Adrenal gland (tissue), 12 donors: ENCODE data around the gene TMEM242. TPM values are rescaled to one million over a fixed set of nuclear protein-coding genes. Genes with fewer than 3 reads are reported as not detected.

Source experiments
- DNase-seq, 7 donors: peaks; one replicate each; pipeline ENCODE4 v3.0.0-alpha.2; 2019 to 2020
- H3K27ac ChIP-seq, 5 donors: fragments of 200-600 bp; sonication (generic) in 4 of 5; 1 replicate in 3 of 5; 2 replicates in 2 of 5; pipeline versions ENCODE4 v1.5.1 to v1.8.0; 2016 to 2020; ENCODE audit warnings: mild to moderate bottlenecking in 1 of 5
- H3K27me3 ChIP-seq: fragments of 200-600 bp; 2 replicates; pipeline ENCODE4 v1.8.0; 2021
- H3K36me3 ChIP-seq, 2 donors: fragments of 200-600 bp; replicated peaks in 1 of 2; 1 replicate in 1 of 2; 2 replicates in 1 of 2; pipeline versions ENCODE4 v1.5.1 to v1.8.0; 2018 to 2022
- H3K4me1 ChIP-seq, 2 donors: fragments of 200-600 bp; replicated peaks in 1 of 2; 1 replicate in 1 of 2; 2 replicates in 1 of 2; pipeline versions ENCODE4 v1.5.1 to v1.8.0; 2018 to 2021
- H3K4me3 ChIP-seq, 4 donors: fragments of 200-600 bp; sonication (generic) in 3 of 4; one replicate each; pipeline ENCODE4 v1.5.1; 2016 to 2018
- H3K9me3 ChIP-seq, 3 donors: fragments of 200-600 bp; sonication (generic) in 1 of 3; replicated peaks in 1 of 3; 1 replicate in 2 of 3; 2 replicates in 1 of 3; pipeline versions ENCODE4 v1.5.1 to v1.8.0; 2016 to 2021
- CTCF ChIP-seq, 6 experiments: fragments of 450-650 bp in 4 of 6; fragments of 200-600 bp in 2 of 6; sonication (generic) in 1 of 6; IDR thresholded peaks; 1 replicate in 5 of 6; 2 replicates in 1 of 6; pipeline versions ENCODE4 v1.5.1 to v1.8.0; 2016 to 2021; ENCODE audit warnings: antibody characterized with exemption in 6 of 6, mild to moderate bottlenecking in 2 of 6, moderate library complexity in 1 of 6
- POLR2A ChIP-seq, 2 donors: fragments of 450-650 bp; IDR thresholded peaks; one replicate each; pipeline ENCODE4 v1.6.1; 2017; ENCODE audit warnings: antibody characterized with exemption in 2 of 2, mild to moderate bottlenecking in 2 of 2, moderate library complexity in 1 of 2
- WGBS, 4 donors: extraction: QIAGEN DNeasy Blood & Tissue Kit in 2 of 4; methylation state at CpG; one replicate each; pipeline versions ENCODE4 v1.1.5 to v1.1.7; 2013 to 2017; 5-methylcytosine and 5-hydroxymethylcytosine counted together
- intact Hi-C, 2 donors: fragments of 100-400 bp; cut with DNase I; formaldehyde crosslinking; loops; one replicate each; pipeline versions ENCODE4 v1.14.1 to v1.15.0; 2022 to 2023
- polyA plus RNA-seq, 3 donors: library from polyadenylated mRNA; stranded (reverse); fragments of 200-250 nt in 2 of 3; fragments of 350-450 nt in 1 of 3; fragmentation: Illumina TruSeq in 1 of 3; extraction: RNeasy Lipid Tissue Mini Kit (QIAGEN cat#74804) in 1 of 3; gene quantifications; one replicate each; pipeline ENCODE4 v1.2.3, GENCODE V29; 2013 to 2014
- total RNA-seq, 9 donors: library from RNA; depleted of rRNA in 4 of 9; stranded (reverse); fragments of >200 nt in 4 of 9; fragments of 120-200 nt in 1 of 9; fragmentation: NEBNext Ultra II Directional in 1 of 9; extraction: Animal tissue kit (Norgen Biotek cat#: 25700) in 1 of 9; gene quantifications; one replicate each; pipeline versions ENCODE4 v1.1.0 to v1.2.4, GENCODE V29; 2013 to 2023
- donor health status: healthy with polysubstance abuse.
- donor health status: Bipolar disorder and iron deficiency.
- donor health status: DM: yes; HTN: yes; CAD: no.
- donor health status: DM: no; HTN: no; CAD: no.
- donor health status: DM: no; HTN: no; CAD: no.
- donor health status: DM: yes; HTN: yes; CAD: no.

Gene TMEM242
- total and polyA plus RNA-seq, 12 donors = 7.4 to 17.2 (median 12.5) TPM

- Histone ChIP-seq H3K4me1 (no peaks in the 10 kb centered on the region), H3K27ac (no peak overlapping the region), H3K27me3 (no peaks in the 10 kb centered on the region), H3K4me3 (no peak overlapping the region), H3K9me3 (no peaks in the 10 kb centered on the region), H3K36me3 (peaks cover 0 to 11% of the 10 kb centered on the region in 2 donors)
- intact Hi-C loops = no loop called here
- TF ChIP-seq POLR2A (IDR thresholded peaks at IDR 0.05) (no peak), CTCF (IDR thresholded peaks at IDR 0.05) (no peak)
- WGBS, 4 donors = 93 to 98% (median 95%) methylated on average over 6 to 7 of the region's 7 CpGs
- DNase-seq = no peak
These were observed 35.4 kb downstream of the TMEM242 start for GRCh38 chr6:157287923-157288322.

GRCh38 chr6:157287247-157287850 is 36.0 kb downstream of the TMEM242 start:
- no peak overlapping the region for H3K27ac ChIP-seq
- DNase-seq = no peak
- H3K27me3 ChIP-seq = no peaks in the 10 kb centered on the region
- H3K9me3 ChIP-seq = no peaks in the 10 kb centered on the region
- H3K4me1 ChIP-seq = no peaks in the 10 kb centered on the region
- H3K4me3 ChIP-seq = no peak overlapping the region
- peaks cover 0 to 7% of the 10 kb centered on the region in 2 donors for H3K36me3 ChIP-seq
- WGBS, 4 donors = 90 to 94% (median 90%) methylated on average over 10 of the region's 10 CpGs
- intact Hi-C loops = no loop called here
- TF ChIP-seq POLR2A (IDR thresholded peaks at IDR 0.05) = no peak
- no peak for TF ChIP-seq CTCF (IDR thresholded peaks at IDR 0.05)

GRCh38 chr6:157285422-157285779 is 37.9 kb downstream of the TMEM242 start:
- Histone ChIP-seq H3K4me1 (no peaks in the 10 kb centered on the region), H3K27ac (no peak overlapping the region), H3K4me3 (no peak overlapping the region), H3K27me3 (no peaks in the 10 kb centered on the region), H3K9me3 (no peaks in the 10 kb centered on the region), H3K36me3 (no peaks in the 10 kb centered on the region)
- TF ChIP-seq POLR2A (IDR thresholded peaks at IDR 0.05) = no peak
- no peak for TF ChIP-seq CTCF (IDR thresholded peaks at IDR 0.05)
- intact Hi-C loops = no loop called here
- WGBS, 4 donors = 75 to 86% (median 78%) methylated on average over 5 of the region's 5 CpGs
- DNase-seq = peak in 1 of 7 donors; percentile 35

- no peak overlapping the region for H3K27ac ChIP-seq
- DNase-seq = peak in 1 of 7 donors; percentile 42
- no peak overlapping the region for H3K4me3 ChIP-seq
- H3K9me3 ChIP-seq = no peaks in the 10 kb centered on the region
- TF ChIP-seq CTCF (IDR thresholded peaks at IDR 0.05) = no peak
- no peak for TF ChIP-seq POLR2A (IDR thresholded peaks at IDR 0.05)
- H3K36me3 ChIP-seq = no peaks in the 10 kb centered on the region
- 85 to 89% (median 86%) methylated on average over 14 of the region's 14 CpGs for WGBS, 4 donors
- intact Hi-C loops = no loop called here
- no peaks in the 10 kb centered on the region for H3K4me1 ChIP-seq
- no peaks in the 10 kb centered on the region for H3K27me3 ChIP-seq
These were observed 38.4 kb downstream of the TMEM242 start for GRCh38 chr6:157284738-157285421.
